Breast epithelium (tissue), 3 donors: ENCODE data around the gene FAM114A1.

Experiments
- POLR2A ChIP-seq: fragments of 450-650 bp; IDR thresholded peaks from one replicate; pipeline ENCODE4 v1.6.1; 2016; ENCODE audit warnings: antibody characterized with exemption, mild to moderate bottlenecking, moderate library complexity
- POLR2AphosphoS5 ChIP-seq, 3 donors: sonication (generic); formaldehyde crosslinking; IDR thresholded peaks; one replicate each; pipeline ENCODE4 v1.6.1; 2017; ENCODE audit warnings: antibody characterized with exemption in 3 of 3
- TF ChIP-seq, protein P1 (sequence below), 3 donors: fragments of 450-650 bp; IDR thresholded peaks; one replicate each; pipeline ENCODE4 v1.5.1; 2016 to 2017; ENCODE audit warnings: antibody characterized with exemption in 3 of 3, mild to moderate bottlenecking in 3 of 3, moderate library complexity in 3 of 3

DNA sequence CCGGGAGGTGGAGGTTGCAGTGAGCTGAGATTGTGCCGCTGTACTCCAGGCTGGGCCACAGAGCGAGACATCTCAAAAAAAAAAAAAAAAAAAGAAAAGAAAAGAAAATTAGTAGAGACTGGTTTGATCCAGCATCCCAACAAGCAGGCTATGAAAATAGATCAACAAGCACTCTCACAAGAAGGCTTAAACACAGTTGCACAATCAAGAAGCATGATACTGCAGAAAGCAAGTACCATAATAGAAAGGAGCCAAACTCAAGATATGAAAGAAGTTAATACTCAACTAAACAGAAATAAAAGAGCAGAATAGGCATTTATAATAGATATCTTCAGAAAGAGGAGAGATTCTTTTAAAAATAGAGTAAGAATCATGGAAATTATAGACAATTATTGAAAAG, 21.6 kb upstream of the FAM114A1 start:
- TF ChIP-seq, protein P1, sequence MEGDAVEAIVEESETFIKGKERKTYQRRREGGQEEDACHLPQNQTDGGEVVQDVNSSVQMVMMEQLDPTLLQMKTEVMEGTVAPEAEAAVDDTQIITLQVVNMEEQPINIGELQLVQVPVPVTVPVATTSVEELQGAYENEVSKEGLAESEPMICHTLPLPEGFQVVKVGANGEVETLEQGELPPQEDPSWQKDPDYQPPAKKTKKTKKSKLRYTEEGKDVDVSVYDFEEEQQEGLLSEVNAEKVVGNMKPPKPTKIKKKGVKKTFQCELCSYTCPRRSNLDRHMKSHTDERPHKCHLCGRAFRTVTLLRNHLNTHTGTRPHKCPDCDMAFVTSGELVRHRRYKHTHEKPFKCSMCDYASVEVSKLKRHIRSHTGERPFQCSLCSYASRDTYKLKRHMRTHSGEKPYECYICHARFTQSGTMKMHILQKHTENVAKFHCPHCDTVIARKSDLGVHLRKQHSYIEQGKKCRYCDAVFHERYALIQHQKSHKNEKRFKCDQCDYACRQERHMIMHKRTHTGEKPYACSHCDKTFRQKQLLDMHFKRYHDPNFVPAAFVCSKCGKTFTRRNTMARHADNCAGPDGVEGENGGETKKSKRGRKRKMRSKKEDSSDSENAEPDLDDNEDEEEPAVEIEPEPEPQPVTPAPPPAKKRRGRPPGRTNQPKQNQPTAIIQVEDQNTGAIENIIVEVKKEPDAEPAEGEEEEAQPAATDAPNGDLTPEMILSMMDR (IDR thresholded peaks at IDR 0.05), result no peak
- no peak for TF ChIP-seq POLR2AphosphoS5 (IDR thresholded peaks at IDR 0.05)
- no peak for TF ChIP-seq POLR2A
